Activated T-cell treated with anti-CD3 and anti-CD28 coated beads, Interleukin-2, amount 50 U/mL, for 1 hour (primary cell): Measurements from ENCODE around the gene PLA1A.
"Not testable (repeated sequence)": the region's sequence is repeated elsewhere in the genome, so short reads cannot be mapped to it uniquely, and the experiment has no call there.

Source experiments
- DNase-seq: peaks from one replicate; pipeline ENCODE4 v3.0.0-alpha.2; 2020

The PLA1A gene

GRCh38 chr3:119579366-119580066 lies 18.2 kb upstream of the PLA1A start, which contains the start of gene ADPRH:
Gene ADPRH, plus strand, starts transcription at chr3:119579492. Its CDS starts 2,678 bp downstream, at chr3:119582170.
- DNase-seq = peak; percentile 50

- DNase-seq = no peak
These were observed 17.5 kb upstream of the PLA1A start for GRCh38 chr3:119580067-119580760.

- no peak for DNase-seq
These were observed 15.5 kb upstream of the PLA1A start for GRCh38 chr3:119582178-119582577.

- DNase-seq = no peak
These were observed 12.5 kb upstream of the PLA1A start for GRCh38 chr3:119585208-119585607.

GRCh38 chr3:119585856-119586570 lies 11.7 kb upstream of the PLA1A start:
- no peak for DNase-seq

GRCh38 chr3:119586733-119587172 lies 10.9 kb upstream of the PLA1A start:
- DNase-seq = no peak

GRCh38 chr3:119588112-119588511 lies 9.6 kb upstream of the PLA1A start:
- DNase-seq = no peak

- DNase-seq = no peak
These were observed 8.4 kb upstream of the PLA1A start for GRCh38 chr3:119589102-119589773.

- DNase-seq = no peak
These were observed 7.0 kb upstream of the PLA1A start for GRCh38 chr3:119590706-119591105.

- DNase-seq = no peak
These were observed 4.8 kb upstream of the PLA1A start for GRCh38 chr3:119592861-119593260.

GRCh38 chr3:119594066-119594465 lies 3.6 kb upstream of the PLA1A start:
- no peak for DNase-seq

GRCh38 chr3:119594929-119595328 lies 2.8 kb upstream of the PLA1A start:
- not testable (repeated sequence) for DNase-seq

- no peak for DNase-seq
These were observed 1.9 kb upstream of the PLA1A start for GRCh38 chr3:119595639-119596334.

- no peak for DNase-seq
These were observed 1.3 kb upstream of the PLA1A start for GRCh38 chr3:119596398-119596797.

GRCh38 chr3:119598410-119599098 lies 869 bp downstream of the PLA1A start:
- no peak for DNase-seq

- DNase-seq = no peak
These were observed 2.0 kb downstream of the PLA1A start for GRCh38 chr3:119599558-119600174.

- no peak for DNase-seq
These were observed 3.0 kb downstream of the PLA1A start for GRCh38 chr3:119600732-119601131.

GRCh38 chr3:119601154-119601553 lies 3.5 kb downstream of the PLA1A start:
- DNase-seq = no peak

GRCh38 chr3:119602676-119603075 lies 5.0 kb downstream of the PLA1A start:
- no peak for DNase-seq

- DNase-seq = no peak
These were observed 7.2 kb downstream of the PLA1A start for GRCh38 chr3:119604878-119605277.

- DNase-seq = no peak
These were observed 10.8 kb downstream of the PLA1A start for GRCh38 chr3:119608405-119609000.
